ENCODE results near the gene SMAD3. TPM values are rescaled to one million over a fixed set of nuclear protein-coding genes. Genes with fewer than 3 reads are reported as not detected.
A peak's percentile ranks its signal among the peaks of the same experiment; 100 is the strongest.

SMAD3 gene
- total RNA-seq, 4 donors from 2014 or later = 21.2 to 32.3 (median 24.2) TPM

DNA sequence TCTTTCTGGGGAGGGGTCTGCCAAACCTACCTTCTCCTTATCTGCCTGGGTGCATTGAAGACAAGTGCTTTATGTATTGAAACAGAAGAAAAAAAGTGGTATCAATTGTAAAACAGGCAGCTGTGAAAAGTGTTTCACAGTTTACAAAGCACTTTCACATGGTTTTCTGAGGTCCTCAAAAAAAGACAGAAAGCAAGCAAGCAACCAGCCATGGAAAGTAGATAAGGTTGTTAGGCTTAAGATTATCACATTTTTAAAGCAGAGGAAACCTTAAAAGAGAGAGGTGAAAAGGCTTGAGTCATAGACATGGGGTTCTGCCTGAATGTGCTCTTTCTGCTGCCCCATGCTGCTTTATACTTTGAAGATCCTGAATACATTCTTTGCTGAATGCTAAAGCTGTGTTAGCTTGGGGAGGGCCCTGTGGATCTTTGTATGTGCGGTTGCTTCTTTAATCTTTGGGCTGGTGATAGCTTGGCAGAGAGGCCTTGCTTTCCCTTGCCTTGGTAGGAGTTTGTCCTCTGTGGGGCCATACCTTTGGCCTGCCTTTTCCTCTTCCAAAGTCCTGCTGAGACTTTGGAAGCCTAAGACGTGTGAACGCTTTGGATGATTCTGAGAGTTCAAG lies 2.6 kb downstream of the SMAD3 start:
- peaks cover 0 to 4% (median 0%) of the 10 kb centered on the region in 4 donors for H3K36me3 ChIP-seq
- no peak for DNase-seq (ENCODE audit: extremely low spot score)
- H3K4me3 ChIP-seq = peak overlapping the region; percentile 61 to 92 (median 80)
- H3K4me1 ChIP-seq = peaks cover 33 to 75% (median 63%) of the 10 kb centered on the region in 4 donors
- no peaks in the 10 kb centered on the region for H3K27me3 ChIP-seq
- no peaks in the 10 kb centered on the region for H3K9me3 ChIP-seq
- TF ChIP-seq POLR2AphosphoS5 (IDR thresholded peaks at IDR 0.05) (no peak), EP300 (IDR thresholded peaks at IDR 0.05) (no peak), POLR2A (IDR thresholded peaks at IDR 0.05; ENCODE audit: low read depth) (no peak)
- TF ChIP-seq, protein P1, sequence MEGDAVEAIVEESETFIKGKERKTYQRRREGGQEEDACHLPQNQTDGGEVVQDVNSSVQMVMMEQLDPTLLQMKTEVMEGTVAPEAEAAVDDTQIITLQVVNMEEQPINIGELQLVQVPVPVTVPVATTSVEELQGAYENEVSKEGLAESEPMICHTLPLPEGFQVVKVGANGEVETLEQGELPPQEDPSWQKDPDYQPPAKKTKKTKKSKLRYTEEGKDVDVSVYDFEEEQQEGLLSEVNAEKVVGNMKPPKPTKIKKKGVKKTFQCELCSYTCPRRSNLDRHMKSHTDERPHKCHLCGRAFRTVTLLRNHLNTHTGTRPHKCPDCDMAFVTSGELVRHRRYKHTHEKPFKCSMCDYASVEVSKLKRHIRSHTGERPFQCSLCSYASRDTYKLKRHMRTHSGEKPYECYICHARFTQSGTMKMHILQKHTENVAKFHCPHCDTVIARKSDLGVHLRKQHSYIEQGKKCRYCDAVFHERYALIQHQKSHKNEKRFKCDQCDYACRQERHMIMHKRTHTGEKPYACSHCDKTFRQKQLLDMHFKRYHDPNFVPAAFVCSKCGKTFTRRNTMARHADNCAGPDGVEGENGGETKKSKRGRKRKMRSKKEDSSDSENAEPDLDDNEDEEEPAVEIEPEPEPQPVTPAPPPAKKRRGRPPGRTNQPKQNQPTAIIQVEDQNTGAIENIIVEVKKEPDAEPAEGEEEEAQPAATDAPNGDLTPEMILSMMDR (IDR thresholded peaks at IDR 0.05) = no peak
- intact Hi-C loops (cut with DNase I) = loop anchor here (5.0 kb wide), 2 partner anchors 34 to 124 kb away; no protein-coding TSS in a partner anchor
- peak overlapping the region; percentile 83 to 94 (median 90) for H3K27ac ChIP-seq (replicated peaks in 1 of 4)
- WGBS = 19% methylated on average over 3 of the region's 3 CpGs

DNA sequence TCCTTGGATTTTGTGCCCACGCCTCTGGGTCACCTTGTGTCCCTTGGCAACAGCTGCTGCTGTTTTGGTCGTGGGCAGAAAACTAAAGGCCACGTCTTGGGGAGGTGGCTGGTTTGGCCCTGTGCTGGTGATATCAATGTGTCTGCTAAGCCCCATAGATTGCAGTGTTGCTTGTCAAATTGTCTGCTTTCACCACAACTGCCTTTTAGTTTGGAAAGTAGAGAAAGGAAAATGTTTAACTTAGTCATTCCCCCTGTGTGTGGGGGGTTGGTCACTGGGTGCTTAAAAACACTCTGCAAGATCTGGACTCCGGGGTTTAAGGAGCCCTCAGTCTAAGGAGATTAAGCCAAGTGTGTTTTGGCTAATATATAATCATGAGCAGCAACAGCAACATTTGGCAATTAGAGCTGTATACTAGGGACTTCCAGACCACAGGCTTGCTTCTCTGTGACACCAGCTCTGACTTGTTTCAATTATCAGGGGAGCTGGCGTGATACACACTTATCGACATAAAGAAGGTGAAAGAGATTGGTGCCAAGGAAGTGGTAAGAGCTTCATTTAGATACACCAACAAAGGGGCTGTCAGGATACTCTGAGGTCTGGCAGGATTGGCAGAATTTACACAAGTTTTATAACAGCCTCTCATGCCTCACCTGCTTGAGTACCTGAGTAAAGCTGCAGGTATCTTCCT lies 3.5 kb downstream of the SMAD3 start:
- H3K9me3 ChIP-seq = no peaks in the 10 kb centered on the region
- peaks cover 39 to 83% (median 71%) of the 10 kb centered on the region in 4 donors for H3K4me1 ChIP-seq
- WGBS = 39% methylated on average over 6 of the region's 6 CpGs
- H3K36me3 ChIP-seq = peaks cover 0 to 4% (median 0%) of the 10 kb centered on the region in 4 donors
- TF ChIP-seq POLR2AphosphoS5 (IDR thresholded peaks at IDR 0.05) (no peak), POLR2A (IDR thresholded peaks at IDR 0.05; ENCODE audit: low read depth) (no peak), EP300 (IDR thresholded peaks at IDR 0.05) (no peak)
- TF ChIP-seq, protein P1 (IDR thresholded peaks at IDR 0.05) = no peak
- intact Hi-C loops (cut with DNase I) = loop anchor here (5.0 kb wide), 2 partner anchors 33 to 123 kb away; no protein-coding TSS in a partner anchor
- H3K4me3 ChIP-seq = peak overlapping the region; percentile 61 to 92 (median 80)
- DNase-seq (ENCODE audit: extremely low spot score) = no peak
- no peaks in the 10 kb centered on the region for H3K27me3 ChIP-seq
- H3K27ac ChIP-seq (replicated peaks in 1 of 4) = peak overlapping the region; percentile 83 to 94 (median 90)

DNA sequence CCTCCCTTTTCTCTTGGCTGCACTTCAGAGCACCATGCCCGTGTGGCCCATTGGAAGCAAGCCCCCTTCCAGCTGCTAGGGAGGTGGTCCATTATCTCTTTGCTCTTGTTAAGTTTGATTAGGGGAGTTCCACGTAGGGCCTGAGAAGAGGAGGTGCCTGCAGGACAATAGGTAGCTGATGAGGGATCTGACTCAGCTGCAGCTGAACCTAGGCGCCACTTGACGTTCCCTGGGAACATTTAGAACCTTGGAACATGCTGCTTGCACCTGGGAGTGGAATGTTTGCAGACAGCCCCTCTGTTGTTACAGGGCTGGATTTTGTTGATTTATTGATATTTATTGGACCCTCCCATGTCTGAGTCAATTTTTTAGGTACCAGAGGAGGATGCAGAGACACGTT lies 4.7 kb downstream of the SMAD3 start:
- DNase-seq (ENCODE audit: extremely low spot score) = no peak
- peaks cover 47 to 85% (median 76%) of the 10 kb centered on the region in 4 donors for H3K4me1 ChIP-seq
- intact Hi-C loops (cut with DNase I) = no loop called here

DNA sequence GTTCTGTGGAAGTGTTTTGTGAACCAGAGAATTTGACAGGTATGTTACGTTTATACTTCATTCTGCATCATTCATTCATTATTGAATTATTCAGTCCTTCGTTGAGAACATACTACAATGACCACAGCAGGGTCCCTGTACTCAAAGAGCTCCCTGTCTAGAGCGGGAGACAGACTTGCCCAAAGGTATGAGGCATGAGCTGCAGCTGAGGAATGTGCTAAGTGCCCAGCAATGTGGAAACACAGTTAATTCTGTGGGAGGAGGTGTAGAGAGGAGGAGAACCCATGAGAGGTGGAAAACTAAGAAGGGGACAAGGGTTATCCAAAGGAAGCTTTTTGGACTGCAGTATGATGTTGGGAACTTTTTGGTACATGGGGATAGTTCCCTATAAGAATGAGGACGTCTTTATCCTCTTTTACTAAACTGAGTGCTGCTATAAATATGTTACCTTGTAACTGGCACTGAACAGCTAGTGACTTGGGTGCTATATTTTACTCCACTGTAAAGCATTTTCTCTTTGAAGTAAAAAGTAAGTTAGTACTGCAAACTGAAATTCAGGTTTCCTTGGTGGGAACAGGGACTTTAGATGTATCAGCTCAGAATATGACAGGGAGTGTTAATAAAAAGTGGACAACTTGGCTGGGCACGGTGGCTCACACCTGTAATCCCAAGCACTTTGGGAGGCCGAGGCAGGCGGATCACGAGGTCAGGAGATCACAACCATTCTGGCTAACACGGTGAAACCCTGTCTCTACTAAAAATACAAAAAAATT lies 5.7 kb downstream of the SMAD3 start:
- intact Hi-C loops (cut with DNase I) = no loop called here
- peaks cover 56 to 94% (median 85%) of the 10 kb centered on the region in 4 donors for H3K4me1 ChIP-seq
- H3K4me3 ChIP-seq = no peak overlapping the region
- peaks cover 0 to 4% (median 0%) of the 10 kb centered on the region in 4 donors for H3K36me3 ChIP-seq
- no peaks in the 10 kb centered on the region for H3K27me3 ChIP-seq
- H3K27ac ChIP-seq (replicated peaks in 1 of 4) = no peak overlapping the region
- DNase-seq (ENCODE audit: extremely low spot score) = no peak
- TF ChIP-seq EP300 (IDR thresholded peaks at IDR 0.05) (no peak), POLR2A (IDR thresholded peaks at IDR 0.05; ENCODE audit: low read depth) (no peak), POLR2AphosphoS5 (IDR thresholded peaks at IDR 0.05) (no peak)
- TF ChIP-seq, protein P1 (IDR thresholded peaks at IDR 0.05) = no peak
- WGBS = 88% methylated on average over 9 of the region's 9 CpGs
- H3K9me3 ChIP-seq = no peaks in the 10 kb centered on the region

More for the DNA sequence above, 4.7 kb downstream of the SMAD3 start:
- H3K27me3 ChIP-seq = no peaks in the 10 kb centered on the region
- TF ChIP-seq EP300 (IDR thresholded peaks at IDR 0.05) = no peak
- H3K4me3 ChIP-seq = no peak overlapping the region
- peaks cover 0 to 4% (median 0%) of the 10 kb centered on the region in 4 donors for H3K36me3 ChIP-seq
- 60% methylated on average over 2 of the region's 5 CpGs for WGBS
- H3K9me3 ChIP-seq = no peaks in the 10 kb centered on the region
- H3K27ac ChIP-seq (replicated peaks in 1 of 4) = peak overlapping the region in 1 of 4 donors; percentile 94

Measured in esophagus muscularis mucosa (tissue), 4 donors.